ENCODE data around the gene ASIC1. TPM values are rescaled to one million over a fixed set of nuclear protein-coding genes. Genes with fewer than 3 reads are reported as not detected.

Gene ASIC1
- total RNA-seq, 2 experiments from 2014 or later, result 1.5 to 2.8 TPM

GRCh38 chr12:50060120-50060468 lies 2.7 kb downstream of the ASIC1 start:
- Histone ChIP-seq H3K9me3 (ENCODE audit: control insufficient read depth in 1 of 2, insufficient read depth in 1 of 2, low read length in 2 of 2) (no peaks in the 10 kb centered on the region), H3K4me1 (ENCODE audit: insufficient read depth, low read length) (peaks cover 40% of the 10 kb centered on the region), H3K36me3 (ENCODE audit: insufficient read depth, low read length) (no peaks in the 10 kb centered on the region), H3K4me3 (ENCODE audit: low read length) (no peak overlapping the region), H3K27ac (ENCODE audit: low read depth in 1 of 2, low read length in 2 of 2) (no peak overlapping the region), H3K27me3 (ENCODE audit: control insufficient read depth in 1 of 2, insufficient read depth in 2 of 2, low read length in 2 of 2) (peaks cover 31 to 32% of the 10 kb centered on the region in 2 experiments)
- ATAC-seq (ENCODE audit: poor library complexity) (no peak), DNase-seq (no peak)
- CTCF ChIA-PET, result interaction anchor here (1.6 to 2.5 kb wide), 3 partner anchors 10 to 93 kb away, joined by 6 to 11 read pairs (median 7); no protein-coding TSS in a partner anchor
- H3K27me3 Mint-ChIP-seq, result peaks cover 43% of the 10 kb centered on the region
- peak overlapping the region; percentile 2 for H3K27ac Mint-ChIP-seq
- H3K9me3 Mint-ChIP-seq, result no peaks in the 10 kb centered on the region
- H3K4me1 Mint-ChIP-seq (ENCODE audit: low read depth), result peaks cover 40% of the 10 kb centered on the region
- no peaks in the 10 kb centered on the region for H3K36me3 Mint-ChIP-seq (ENCODE audit: low read depth)
- POLR2A ChIA-PET, result interaction anchor here (1.0 kb wide), 1 partner anchor 23 kb away, joined by 3 read pairs; no protein-coding TSS in a partner anchor
- no peak for TF ChIP-seq CTCF (IDR thresholded peaks at IDR 0.05)
- peak overlapping the region; percentile 80 for H3K4me3 Mint-ChIP-seq
- intact Hi-C loops (cut with DNase I, micrococcal nuclease), result no loop called here

GRCh38 chr12:50061171-50061570 lies 3.8 kb downstream of the ASIC1 start:
- Histone ChIP-seq H3K36me3 (ENCODE audit: insufficient read depth, low read length) (no peaks in the 10 kb centered on the region), H3K4me3 (ENCODE audit: low read length) (no peak overlapping the region), H3K27ac (ENCODE audit: low read depth in 1 of 2, low read length in 2 of 2) (no peak overlapping the region), H3K4me1 (ENCODE audit: insufficient read depth, low read length) (peaks cover 33% of the 10 kb centered on the region), H3K9me3 (ENCODE audit: control insufficient read depth in 1 of 2, insufficient read depth in 1 of 2, low read length in 2 of 2) (no peaks in the 10 kb centered on the region), H3K27me3 (ENCODE audit: control insufficient read depth in 1 of 2, insufficient read depth in 2 of 2, low read length in 2 of 2) (peaks cover 25 to 27% of the 10 kb centered on the region in 2 experiments)
- no peak overlapping the region for H3K4me3 Mint-ChIP-seq
- no peaks in the 10 kb centered on the region for H3K9me3 Mint-ChIP-seq
- no peak for DNase-seq
- no peak for TF ChIP-seq CTCF (IDR thresholded peaks at IDR 0.05)
- peaks cover 33% of the 10 kb centered on the region for H3K4me1 Mint-ChIP-seq (ENCODE audit: low read depth)
- ChIA-PET POLR2A (no interaction called here), CTCF (interaction anchor here (1.1 to 1.6 kb wide), 2 partner anchors 22 to 94 kb away, joined by 3 read pairs; no protein-coding TSS in a partner anchor)
- no peak for ATAC-seq (ENCODE audit: poor library complexity)
- peaks cover 36% of the 10 kb centered on the region for H3K27me3 Mint-ChIP-seq
- no peaks in the 10 kb centered on the region for H3K36me3 Mint-ChIP-seq (ENCODE audit: low read depth)
- intact Hi-C loops (cut with DNase I, micrococcal nuclease), result no loop called here
- H3K27ac Mint-ChIP-seq, result no peak overlapping the region

- Histone ChIP-seq H3K27ac (ENCODE audit: low read depth in 1 of 2, low read length in 2 of 2) (no peak overlapping the region), H3K4me3 (ENCODE audit: low read length) (no peak overlapping the region), H3K9me3 (ENCODE audit: control insufficient read depth in 1 of 2, insufficient read depth in 1 of 2, low read length in 2 of 2) (no peaks in the 10 kb centered on the region), H3K27me3 (ENCODE audit: control insufficient read depth in 1 of 2, insufficient read depth in 2 of 2, low read length in 2 of 2) (peaks cover 15 to 18% of the 10 kb centered on the region in 2 experiments), H3K4me1 (ENCODE audit: insufficient read depth, low read length) (peaks cover 24% of the 10 kb centered on the region), H3K36me3 (ENCODE audit: insufficient read depth, low read length) (no peaks in the 10 kb centered on the region)
- no peaks in the 10 kb centered on the region for H3K9me3 Mint-ChIP-seq
- POLR2A ChIA-PET, result no interaction called here
- no peak for TF ChIP-seq CTCF (IDR thresholded peaks at IDR 0.05)
- CTCF ChIA-PET, result interaction anchor here (1.5 to 1.6 kb wide), 2 partner anchors 23 to 95 kb away, joined by 3 to 5 read pairs; no protein-coding TSS in a partner anchor
- H3K4me3 Mint-ChIP-seq, result no peak overlapping the region
- intact Hi-C loops (cut with DNase I, micrococcal nuclease), result no loop called here
- no peaks in the 10 kb centered on the region for H3K36me3 Mint-ChIP-seq (ENCODE audit: low read depth)
- H3K27ac Mint-ChIP-seq, result no peak overlapping the region
- H3K27me3 Mint-ChIP-seq, result peaks cover 26% of the 10 kb centered on the region
- H3K4me1 Mint-ChIP-seq (ENCODE audit: low read depth), result peaks cover 24% of the 10 kb centered on the region
- ATAC-seq (ENCODE audit: poor library complexity), result no peak
- DNase-seq, result no peak
These were observed 4.7 kb downstream of the ASIC1 start for GRCh38 chr12:50061946-50062686.
